ENCODE measurements around the gene TRAM2. TPM values are rescaled to one million over a fixed set of nuclear protein-coding genes. Genes with fewer than 3 reads are reported as not detected.
A peak's percentile ranks its signal among the peaks of the same experiment; 100 is the strongest.

Gene TRAM2
- total RNA-seq, 1 experiment from 2014 or later: 9.9 TPM

DNA sequence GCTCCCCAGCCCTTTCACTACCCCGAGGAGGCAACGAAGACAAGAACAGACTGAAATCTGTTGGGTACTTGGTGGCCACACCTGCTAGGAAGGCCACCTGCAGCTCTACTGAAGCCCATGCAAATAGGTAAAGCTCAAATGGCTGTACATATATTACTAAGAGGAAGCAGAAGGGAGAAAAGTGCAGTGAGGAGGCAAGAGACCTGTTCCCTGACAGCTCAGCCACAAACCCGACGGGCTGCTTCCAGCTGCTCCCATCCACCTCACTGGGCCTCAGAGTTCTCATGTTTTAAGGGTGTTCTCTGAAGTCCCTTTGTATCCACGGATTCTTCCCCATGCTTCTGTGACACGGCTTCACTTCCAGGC is 24.6 kb downstream of the TRAM2 start:
- Mint-ChIP-seq H3K27me3 (ENCODE audit: insufficient read depth, unreplicated experiment) (no peaks in the 10 kb centered on the region), H3K4me1 (ENCODE audit: insufficient read depth, unreplicated experiment) (peaks cover 59% of the 10 kb centered on the region)
- BruUV-seq (replicated peaks): no TSS peak

DNA sequence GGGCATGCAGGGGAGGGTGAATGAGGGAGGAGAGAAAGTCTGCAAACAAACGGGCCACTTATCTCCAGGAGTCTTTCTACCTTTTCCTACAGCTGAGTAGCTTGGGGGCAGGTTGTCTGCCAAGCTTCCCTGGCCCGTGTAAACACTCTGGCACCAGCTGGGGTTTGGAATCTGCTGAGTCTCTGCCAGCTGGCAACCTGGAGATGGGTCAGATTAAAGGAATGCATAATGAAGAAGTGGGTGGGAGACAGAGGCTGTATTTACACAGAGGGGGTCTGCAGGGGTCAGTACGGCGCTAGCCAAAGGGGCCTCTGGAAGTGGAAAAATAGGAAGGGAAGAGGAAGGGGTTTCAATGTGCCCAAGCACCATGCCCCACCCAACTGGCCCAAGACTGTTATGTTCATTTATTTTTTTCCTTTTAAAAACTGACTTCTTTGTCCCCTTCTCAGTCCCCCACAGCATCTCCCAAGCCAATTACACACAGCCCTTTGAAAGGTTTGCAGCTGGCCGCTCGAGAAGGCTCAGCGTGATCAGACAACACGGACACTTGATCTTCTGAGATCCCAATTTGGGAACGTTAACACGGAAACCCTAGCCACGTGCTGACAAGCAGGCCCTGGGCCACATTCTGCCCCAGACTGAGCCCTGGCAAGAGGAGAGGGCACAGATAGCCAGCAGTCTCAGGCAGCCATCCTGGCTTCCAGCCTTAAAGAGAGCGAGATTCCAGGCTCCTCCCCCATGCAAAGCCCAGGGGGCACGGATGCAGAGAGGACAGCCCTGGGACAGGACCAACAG is 25.2 kb downstream of the TRAM2 start:
- POLR2A ChIA-PET: interaction anchor here (0.8 to 1.6 kb wide), 6 partner anchors 15 to 131 kb away, joined by 3 to 5 read pairs (median 3); no protein-coding TSS in a partner anchor

More for the DNA sequence above, 24.6 kb downstream of the TRAM2 start:
- ChIA-PET POLR2A (interaction anchor here (0.8 to 1.6 kb wide), 2 partner anchors 16 to 53 kb away, joined by 3 read pairs; no protein-coding TSS in a partner anchor), CTCF (interaction anchor here (0.5 to 0.9 kb wide), 4 partner anchors 39 to 136 kb away, joined by 3 read pairs; no protein-coding TSS in a partner anchor)
- Mint-ChIP-seq H3K9me3 (ENCODE audit: unreplicated experiment) (no peaks in the 10 kb centered on the region), H3K36me3 (ENCODE audit: insufficient read depth, unreplicated experiment) (peaks cover 5% of the 10 kb centered on the region), H3K27ac (ENCODE audit: low read depth, unreplicated experiment) (no peak overlapping the region), H3K4me3 (ENCODE audit: unreplicated experiment) (no peak overlapping the region)
- intact Hi-C loops (cut with micrococcal nuclease): no loop called here
- no peak for DNase-seq (ENCODE audit: unreplicated experiment)
- TF ChIP-seq, protein P1, sequence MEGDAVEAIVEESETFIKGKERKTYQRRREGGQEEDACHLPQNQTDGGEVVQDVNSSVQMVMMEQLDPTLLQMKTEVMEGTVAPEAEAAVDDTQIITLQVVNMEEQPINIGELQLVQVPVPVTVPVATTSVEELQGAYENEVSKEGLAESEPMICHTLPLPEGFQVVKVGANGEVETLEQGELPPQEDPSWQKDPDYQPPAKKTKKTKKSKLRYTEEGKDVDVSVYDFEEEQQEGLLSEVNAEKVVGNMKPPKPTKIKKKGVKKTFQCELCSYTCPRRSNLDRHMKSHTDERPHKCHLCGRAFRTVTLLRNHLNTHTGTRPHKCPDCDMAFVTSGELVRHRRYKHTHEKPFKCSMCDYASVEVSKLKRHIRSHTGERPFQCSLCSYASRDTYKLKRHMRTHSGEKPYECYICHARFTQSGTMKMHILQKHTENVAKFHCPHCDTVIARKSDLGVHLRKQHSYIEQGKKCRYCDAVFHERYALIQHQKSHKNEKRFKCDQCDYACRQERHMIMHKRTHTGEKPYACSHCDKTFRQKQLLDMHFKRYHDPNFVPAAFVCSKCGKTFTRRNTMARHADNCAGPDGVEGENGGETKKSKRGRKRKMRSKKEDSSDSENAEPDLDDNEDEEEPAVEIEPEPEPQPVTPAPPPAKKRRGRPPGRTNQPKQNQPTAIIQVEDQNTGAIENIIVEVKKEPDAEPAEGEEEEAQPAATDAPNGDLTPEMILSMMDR (IDR thresholded peaks at IDR 0.05; ENCODE audit: unreplicated experiment): no peak

DNA sequence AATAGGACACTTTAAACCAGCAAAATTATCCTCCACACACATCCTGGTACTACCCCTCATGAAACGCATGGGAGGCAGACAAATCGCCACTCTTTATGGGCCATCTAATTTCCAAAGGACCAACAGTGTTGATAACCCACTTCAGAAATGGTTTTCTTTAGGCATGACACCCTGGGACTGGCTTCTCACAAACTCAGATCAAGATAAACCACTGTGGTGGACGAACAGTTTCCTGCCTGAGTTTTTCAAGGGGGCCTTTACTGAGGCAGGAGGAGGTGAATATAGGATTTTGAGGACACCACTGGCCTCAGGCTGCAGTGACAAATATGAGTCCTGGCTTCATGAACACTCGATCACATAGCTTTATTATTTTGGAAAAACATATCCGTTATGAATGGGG is 26.0 kb downstream of the TRAM2 start:
- peaks cover 70% of the 10 kb centered on the region for H3K4me1 Mint-ChIP-seq (ENCODE audit: insufficient read depth, unreplicated experiment)

More for the DNA sequence above, 25.2 kb downstream of the TRAM2 start:
- H3K4me1 Mint-ChIP-seq (ENCODE audit: insufficient read depth, unreplicated experiment): peaks cover 65% of the 10 kb centered on the region
- no TSS peak for BruUV-seq (replicated peaks)
- H3K27me3 Mint-ChIP-seq (ENCODE audit: insufficient read depth, unreplicated experiment): no peaks in the 10 kb centered on the region
- no peaks in the 10 kb centered on the region for H3K9me3 Mint-ChIP-seq (ENCODE audit: unreplicated experiment)
- peaks cover 5% of the 10 kb centered on the region for H3K36me3 Mint-ChIP-seq (ENCODE audit: insufficient read depth, unreplicated experiment)
- DNase-seq (ENCODE audit: unreplicated experiment): peak; percentile 83
- intact Hi-C loops (cut with micrococcal nuclease): no loop called here
- no peak overlapping the region for H3K27ac Mint-ChIP-seq (ENCODE audit: low read depth, unreplicated experiment)
- CTCF ChIA-PET: interaction anchor here (0.6 to 1.0 kb wide), 6 partner anchors 21 to 152 kb away, joined by 3 to 5 read pairs (median 3); no protein-coding TSS in a partner anchor
- TF ChIP-seq, protein P1 (IDR thresholded peaks at IDR 0.05; ENCODE audit: unreplicated experiment): no peak
- H3K4me3 Mint-ChIP-seq (ENCODE audit: unreplicated experiment): peak overlapping the region; percentile 26

More for the DNA sequence above, 26.0 kb downstream of the TRAM2 start:
- Mint-ChIP-seq H3K27me3 (ENCODE audit: insufficient read depth, unreplicated experiment) (no peaks in the 10 kb centered on the region), H3K4me3 (ENCODE audit: unreplicated experiment) (peak overlapping the region; percentile 26), H3K36me3 (ENCODE audit: insufficient read depth, unreplicated experiment) (peaks cover 5% of the 10 kb centered on the region), H3K9me3 (ENCODE audit: unreplicated experiment) (no peaks in the 10 kb centered on the region), H3K27ac (ENCODE audit: low read depth, unreplicated experiment) (no peak overlapping the region)
- no TSS peak for BruUV-seq (replicated peaks)
- CTCF ChIA-PET: interaction anchor here (0.6 to 1.0 kb wide), 5 partner anchors 21 to 151 kb away, joined by 3 to 5 read pairs (median 4); no protein-coding TSS in a partner anchor
- POLR2A ChIA-PET: interaction anchor here (0.9 to 1.3 kb wide), 4 partner anchors 14 to 130 kb away, joined by 3 to 5 read pairs (median 4); no protein-coding TSS in a partner anchor
- TF ChIP-seq, protein P1 (IDR thresholded peaks at IDR 0.05; ENCODE audit: unreplicated experiment): no peak
- DNase-seq (ENCODE audit: unreplicated experiment): no peak
- intact Hi-C loops (cut with micrococcal nuclease): no loop called here
